Testis (tissue), 3 donors: Measurements from ENCODE around the gene CCDC120. TPM values are rescaled to one million over a fixed set of nuclear protein-coding genes. Genes with fewer than 3 reads are reported as not detected.
A peak's percentile ranks its signal among the peaks of the same experiment; 100 is the strongest.

Experiments
- DNase-seq: peaks from one replicate; pipeline ENCODE4 v3.0.0-alpha.2; 2019
- H3K27ac ChIP-seq, 2 donors: fragments of 200-600 bp; sonication (generic); one replicate each; pipeline ENCODE4 v1.5.1; 2019
- H3K27me3 ChIP-seq: fragments of 200-600 bp; sonication (generic); one replicate; pipeline ENCODE4 v1.5.1; 2019
- H3K36me3 ChIP-seq: fragments of 200-600 bp; sonication (generic); one replicate; pipeline ENCODE4 v1.5.1; 2017; ENCODE audit warnings: low read depth; ENCODE audit errors: missing control alignments
- H3K4me1 ChIP-seq: fragments of 200-600 bp; sonication (generic); one replicate; pipeline ENCODE4 v1.5.1; 2019
- H3K4me3 ChIP-seq, 2 donors: fragments of 200-600 bp; sonication (generic); one replicate each; pipeline ENCODE4 v1.5.1; 2017 to 2019
- H3K9me3 ChIP-seq: fragments of 200-600 bp; sonication (generic); one replicate; pipeline ENCODE4 v1.5.1; 2017
- POLR2A ChIP-seq: fragments of 450-650 bp; IDR thresholded peaks from one replicate; pipeline ENCODE4 v1.6.1; 2017; ENCODE audit warnings: antibody characterized with exemption, mild to moderate bottlenecking, moderate library complexity
- WGBS, 2 donors: methylation state at CpG; one replicate each; pipeline ENCODE4 v1.1.5; 2018; 5-methylcytosine and 5-hydroxymethylcytosine counted together
- intact Hi-C: fragments of 100-400 bp; cut with DNase I; formaldehyde crosslinking; loops from one replicate; pipeline ENCODE4 v1.15.1; 2023; ENCODE audit warnings: low total_unique reads
- polyA plus RNA-seq: library from polyadenylated mRNA; stranded (reverse); fragments of 350-450 nt; fragmentation: Illumina TruSeq; extraction: RNeasy Lipid Tissue Mini Kit (QIAGEN cat#74804); gene quantifications from one replicate; pipeline ENCODE4 v1.2.3, GENCODE V29; 2014; ENCODE audit warnings: low read depth, low replicate concordance; ENCODE audit not compliant: insufficient read depth
- total RNA-seq, 2 donors: library from RNA; depleted of rRNA; stranded (reverse); fragments of >200 nt; gene quantifications; one replicate each; pipeline ENCODE4 v1.2.3, GENCODE V29; 2016
- TF ChIP-seq, protein P1 (sequence below), 3 experiments: fragments of 450-650 bp in 2 of 3; fragments of 200-600 bp in 1 of 3; sonication (generic) in 1 of 3; IDR thresholded peaks; one replicate each; pipeline ENCODE4 v1.5.1; 2016 to 2019; ENCODE audit warnings: antibody characterized with exemption in 3 of 3, mild to moderate bottlenecking in 2 of 3, moderate library complexity in 1 of 3

The CCDC120 gene
- total and polyA plus RNA-seq, 3 donors from 2014 or later = 7.5 to 11.2 (median 11.0) TPM

DNA sequence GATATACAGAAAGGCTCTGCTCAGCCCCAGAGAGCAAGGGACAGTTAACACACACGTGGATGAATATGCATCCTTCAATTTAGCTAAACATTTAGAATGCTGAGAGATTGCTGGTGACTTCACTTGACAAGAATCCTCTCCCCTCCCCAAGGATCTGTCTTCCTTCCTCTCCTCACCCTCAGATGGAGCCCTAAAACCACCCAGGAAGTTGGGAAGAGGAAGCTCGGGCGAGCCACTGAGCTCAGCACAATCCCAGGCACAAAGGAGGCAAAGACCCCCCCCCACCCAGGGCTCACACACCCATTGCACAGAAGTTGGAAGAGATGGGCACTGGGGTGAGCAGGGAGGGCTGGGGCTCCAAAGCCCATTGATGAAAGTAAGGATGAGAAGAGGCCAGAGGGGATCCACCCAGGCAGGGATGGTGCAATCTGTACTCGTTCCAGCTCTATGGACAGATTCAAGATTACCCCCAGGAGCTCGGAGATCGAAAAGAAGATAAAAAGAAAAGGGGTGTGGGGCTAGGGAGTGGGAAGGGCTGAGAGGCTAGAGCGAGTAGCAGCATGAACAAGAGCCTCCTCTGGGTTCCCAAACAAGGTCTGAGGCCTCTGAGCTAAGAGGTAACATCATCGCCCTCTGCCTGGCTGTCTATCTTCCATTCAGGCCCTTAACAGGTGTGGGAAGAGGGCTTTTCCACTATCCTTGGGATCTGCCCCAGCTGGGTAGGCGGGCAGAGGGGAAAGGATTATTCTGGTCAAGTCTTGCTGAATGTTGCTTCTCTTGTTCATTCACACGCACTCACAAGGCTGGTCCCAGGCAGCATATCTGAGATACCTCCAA is 16.8 kb upstream of the CCDC120 start:
- intact Hi-C loops = no loop called here
- Histone ChIP-seq H3K36me3 (no peaks in the 10 kb centered on the region), H3K9me3 (no peaks in the 10 kb centered on the region), H3K4me3 (peak overlapping the region; percentile 74 to 91), H3K27me3 (no peaks in the 10 kb centered on the region), H3K27ac (peak overlapping the region; percentile 94 to 98), H3K4me1 (no peaks in the 10 kb centered on the region)
- DNase-seq = no peak
- TF ChIP-seq, protein P1, sequence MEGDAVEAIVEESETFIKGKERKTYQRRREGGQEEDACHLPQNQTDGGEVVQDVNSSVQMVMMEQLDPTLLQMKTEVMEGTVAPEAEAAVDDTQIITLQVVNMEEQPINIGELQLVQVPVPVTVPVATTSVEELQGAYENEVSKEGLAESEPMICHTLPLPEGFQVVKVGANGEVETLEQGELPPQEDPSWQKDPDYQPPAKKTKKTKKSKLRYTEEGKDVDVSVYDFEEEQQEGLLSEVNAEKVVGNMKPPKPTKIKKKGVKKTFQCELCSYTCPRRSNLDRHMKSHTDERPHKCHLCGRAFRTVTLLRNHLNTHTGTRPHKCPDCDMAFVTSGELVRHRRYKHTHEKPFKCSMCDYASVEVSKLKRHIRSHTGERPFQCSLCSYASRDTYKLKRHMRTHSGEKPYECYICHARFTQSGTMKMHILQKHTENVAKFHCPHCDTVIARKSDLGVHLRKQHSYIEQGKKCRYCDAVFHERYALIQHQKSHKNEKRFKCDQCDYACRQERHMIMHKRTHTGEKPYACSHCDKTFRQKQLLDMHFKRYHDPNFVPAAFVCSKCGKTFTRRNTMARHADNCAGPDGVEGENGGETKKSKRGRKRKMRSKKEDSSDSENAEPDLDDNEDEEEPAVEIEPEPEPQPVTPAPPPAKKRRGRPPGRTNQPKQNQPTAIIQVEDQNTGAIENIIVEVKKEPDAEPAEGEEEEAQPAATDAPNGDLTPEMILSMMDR (IDR thresholded peaks at IDR 0.05) = no peak
- no peak for TF ChIP-seq POLR2A
- WGBS, 2 donors = 8% methylated on average over 9 to 10 of the region's 10 CpGs

DNA sequence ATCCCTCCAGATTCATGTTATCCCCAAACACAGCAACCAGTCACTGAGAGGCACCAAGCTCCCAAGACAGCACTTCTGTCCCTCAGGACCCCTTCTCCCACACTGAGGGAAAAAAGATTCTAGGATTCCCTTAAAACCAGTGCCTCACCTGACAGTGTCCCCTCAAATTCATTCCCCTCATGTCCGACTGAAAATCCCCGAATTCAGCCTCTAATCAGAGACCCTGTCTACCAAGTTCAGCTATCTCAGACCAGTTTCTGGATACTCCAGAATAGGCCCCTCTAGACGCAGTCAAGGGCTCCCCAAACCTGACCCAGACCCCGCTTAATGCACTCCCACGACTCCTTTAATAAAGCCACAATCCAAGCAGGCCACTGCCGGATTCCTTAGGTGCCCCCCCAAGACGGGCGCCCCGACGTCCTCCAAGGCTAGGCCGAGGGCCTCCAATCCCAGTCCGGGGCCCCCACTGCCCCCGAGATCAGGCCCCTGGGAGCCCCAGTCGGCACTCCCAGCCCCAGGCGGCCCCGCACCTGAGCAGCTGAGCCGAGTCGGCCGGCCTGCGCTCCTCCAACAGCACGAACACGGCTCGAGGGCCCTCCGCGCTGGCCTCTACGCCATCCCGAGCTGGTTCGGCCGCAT is 16.1 kb upstream of the CCDC120 start:
- H3K36me3 ChIP-seq = no peaks in the 10 kb centered on the region
- WGBS, 2 donors = 0% methylated on average over 15 of the region's 29 CpGs; no CpG with 5 or more reads in 1 of the 2 donors
- no peak for TF ChIP-seq POLR2A
- TF ChIP-seq, protein P1 (IDR thresholded peaks at IDR 0.05) = no peak
- peak overlapping the region; percentile 74 to 91 for H3K4me3 ChIP-seq
- no peaks in the 10 kb centered on the region for H3K4me1 ChIP-seq
- H3K27ac ChIP-seq = peak overlapping the region; percentile 94 to 98
- H3K27me3 ChIP-seq = no peaks in the 10 kb centered on the region
- H3K9me3 ChIP-seq = no peaks in the 10 kb centered on the region
- intact Hi-C loops = no loop called here
- DNase-seq = no peak

GRCh38 chrX:49043220-49043986 is 15.4 kb upstream of the CCDC120 start, which contains the start of gene TFE3:
Gene TFE3 (minus strand): TSS chrX:49043357. CDS start chrX:49043226, 131 bp downstream.
- DNase-seq = peak; percentile 98
- intact Hi-C loops = no loop called here
- Histone ChIP-seq H3K4me1 (no peaks in the 10 kb centered on the region), H3K9me3 (no peaks in the 10 kb centered on the region), H3K27ac (peak within 1 kb of the TSS; percentile 94 to 98), H3K4me3 (peak within 1 kb of the TSS; percentile 74 to 91), H3K27me3 (no peaks in the 10 kb centered on the region), H3K36me3 (no peaks in the 10 kb centered on the region)
- TF ChIP-seq, protein P1 (IDR thresholded peaks at IDR 0.05) = peak; percentile 38 to 82 (median 79)
- TF ChIP-seq POLR2A = peak; percentile 49
- WGBS, 2 donors = 0% methylated on average over 38 of the region's 67 CpGs; no CpG with 5 or more reads in 1 of the 2 donors

- TF ChIP-seq, protein P1 (IDR thresholded peaks at IDR 0.05) = no peak
- TF ChIP-seq POLR2A = no peak
- intact Hi-C loops = no loop called here
- no peaks in the 10 kb centered on the region for H3K27me3 ChIP-seq
- WGBS, 2 donors = 25% methylated on average over 10 of the region's 13 CpGs; no CpG with 5 or more reads in 1 of the 2 donors
- H3K4me3 ChIP-seq = no peak overlapping the region
- H3K36me3 ChIP-seq = no peaks in the 10 kb centered on the region
- peak overlapping the region in 1 of 2 donors; percentile 53 for H3K27ac ChIP-seq
- DNase-seq = no peak
- H3K9me3 ChIP-seq = no peaks in the 10 kb centered on the region
- no peaks in the 10 kb centered on the region for H3K4me1 ChIP-seq
Observed at GRCh38 chrX:49043987-49044281, 14.9 kb upstream of the CCDC120 start.
